ENCODE measurements around the gene TBC1D24. TPM values are rescaled to one million over a fixed set of nuclear protein-coding genes. Genes with fewer than 3 reads are reported as not detected.

The TBC1D24 gene
- total and polyA plus RNA-seq, 9 of the 15 experiments (the other 6 are each of a cell fraction or from before 2014, with no cell fraction given) = 1.7 to 22.6 (median 7.2) TPM

GRCh38 chr16:2513405-2514332 lies 38.7 kb downstream of the TBC1D24 start, which contains the start of gene ATP6V0C (continued):
- TF ChIP-seq, protein P1, sequence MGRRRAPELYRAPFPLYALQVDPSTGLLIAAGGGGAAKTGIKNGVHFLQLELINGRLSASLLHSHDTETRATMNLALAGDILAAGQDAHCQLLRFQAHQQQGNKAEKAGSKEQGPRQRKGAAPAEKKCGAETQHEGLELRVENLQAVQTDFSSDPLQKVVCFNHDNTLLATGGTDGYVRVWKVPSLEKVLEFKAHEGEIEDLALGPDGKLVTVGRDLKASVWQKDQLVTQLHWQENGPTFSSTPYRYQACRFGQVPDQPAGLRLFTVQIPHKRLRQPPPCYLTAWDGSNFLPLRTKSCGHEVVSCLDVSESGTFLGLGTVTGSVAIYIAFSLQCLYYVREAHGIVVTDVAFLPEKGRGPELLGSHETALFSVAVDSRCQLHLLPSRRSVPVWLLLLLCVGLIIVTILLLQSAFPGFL (CRISPR knock-in tag; IDR thresholded peaks at IDR 0.05) = 0 out of 2 replicates have a peak, but pooled peaks have one; percentile 83
- no peak for TF ChIP-seq ZNF778 (CRISPR knock-in tag; IDR thresholded peaks at IDR 0.05)
- TF ChIP-seq, protein P2, sequence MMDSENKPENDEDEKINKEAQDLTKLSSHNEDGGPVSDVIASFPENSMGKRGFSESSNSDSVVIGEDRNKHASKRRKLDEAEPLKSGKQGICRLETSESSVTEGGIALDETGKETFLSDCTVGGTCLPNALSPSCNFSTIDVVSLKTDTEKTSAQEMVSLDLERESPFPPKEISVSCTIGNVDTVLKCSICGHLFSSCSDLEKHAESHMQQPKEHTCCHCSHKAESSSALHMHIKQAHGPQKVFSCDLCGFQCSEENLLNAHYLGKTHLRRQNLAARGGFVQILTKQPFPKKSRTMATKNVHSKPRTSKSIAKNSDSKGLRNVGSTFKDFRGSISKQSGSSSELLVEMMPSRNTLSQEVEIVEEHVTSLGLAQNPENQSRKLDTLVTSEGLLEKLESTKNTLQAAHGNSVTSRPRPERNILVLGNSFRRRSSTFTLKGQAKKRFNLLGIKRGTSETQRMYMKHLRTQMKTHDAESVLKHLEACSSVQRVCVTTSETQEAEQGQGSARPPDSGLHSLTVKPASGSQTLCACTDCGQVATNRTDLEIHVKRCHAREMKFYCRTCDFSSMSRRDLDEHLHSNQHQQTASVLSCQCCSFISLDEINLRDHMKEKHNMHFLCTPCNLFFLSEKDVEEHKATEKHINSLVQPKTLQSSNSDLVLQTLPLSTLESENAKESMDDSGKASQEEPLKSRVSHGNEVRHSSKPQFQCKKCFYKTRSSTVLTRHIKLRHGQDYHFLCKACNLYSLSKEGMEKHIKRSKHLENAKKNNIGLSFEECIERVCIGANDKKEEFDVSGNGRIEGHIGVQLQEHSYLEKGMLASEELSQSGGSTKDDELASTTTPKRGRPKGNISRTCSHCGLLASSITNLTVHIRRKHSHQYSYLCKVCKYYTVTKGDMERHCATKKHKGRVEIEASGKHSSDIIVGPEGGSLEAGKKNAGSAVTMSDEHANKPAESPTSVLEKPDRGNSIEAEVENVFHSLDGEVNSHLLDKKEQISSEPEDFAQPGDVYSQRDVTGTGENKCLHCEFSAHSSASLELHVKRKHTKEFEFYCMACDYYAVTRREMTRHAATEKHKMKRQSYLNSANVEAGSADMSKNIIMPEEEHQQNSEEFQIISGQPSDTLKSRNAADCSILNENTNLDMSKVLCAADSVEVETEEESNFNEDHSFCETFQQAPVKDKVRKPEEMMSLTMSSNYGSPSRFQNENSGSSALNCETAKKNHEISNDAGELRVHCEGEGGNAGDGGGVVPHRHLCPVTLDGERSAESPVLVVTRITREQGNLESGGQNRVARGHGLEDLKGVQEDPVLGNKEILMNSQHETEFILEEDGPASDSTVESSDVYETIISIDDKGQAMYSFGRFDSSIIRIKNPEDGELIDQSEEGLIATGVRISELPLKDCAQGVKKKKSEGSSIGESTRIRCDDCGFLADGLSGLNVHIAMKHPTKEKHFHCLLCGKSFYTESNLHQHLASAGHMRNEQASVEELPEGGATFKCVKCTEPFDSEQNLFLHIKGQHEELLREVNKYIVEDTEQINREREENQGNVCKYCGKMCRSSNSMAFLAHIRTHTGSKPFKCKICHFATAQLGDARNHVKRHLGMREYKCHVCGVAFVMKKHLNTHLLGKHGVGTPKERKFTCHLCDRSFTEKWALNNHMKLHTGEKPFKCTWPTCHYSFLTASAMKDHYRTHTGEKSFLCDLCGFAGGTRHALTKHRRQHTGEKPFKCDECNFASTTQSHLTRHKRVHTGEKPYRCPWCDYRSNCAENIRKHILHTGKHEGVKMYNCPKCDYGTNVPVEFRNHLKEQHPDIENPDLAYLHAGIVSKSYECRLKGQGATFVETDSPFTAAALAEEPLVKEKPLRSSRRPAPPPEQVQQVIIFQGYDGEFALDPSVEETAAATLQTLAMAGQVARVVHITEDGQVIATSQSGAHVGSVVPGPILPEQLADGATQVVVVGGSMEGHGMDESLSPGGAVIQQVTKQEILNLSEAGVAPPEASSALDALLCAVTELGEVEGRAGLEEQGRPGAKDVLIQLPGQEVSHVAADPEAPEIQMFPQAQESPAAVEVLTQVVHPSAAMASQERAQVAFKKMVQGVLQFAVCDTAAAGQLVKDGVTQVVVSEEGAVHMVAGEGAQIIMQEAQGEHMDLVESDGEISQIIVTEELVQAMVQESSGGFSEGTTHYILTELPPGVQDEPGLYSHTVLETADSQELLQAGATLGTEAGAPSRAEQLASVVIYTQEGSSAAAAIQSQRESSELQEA (IDR thresholded peaks at IDR 0.05; ENCODE audit: low read depth) = no peak
- TF ChIP-seq RFX5 (IDR thresholded peaks at IDR 0.05; ENCODE audit: low read depth, low read length) = no peak
- TF ChIP-seq, protein P3, sequence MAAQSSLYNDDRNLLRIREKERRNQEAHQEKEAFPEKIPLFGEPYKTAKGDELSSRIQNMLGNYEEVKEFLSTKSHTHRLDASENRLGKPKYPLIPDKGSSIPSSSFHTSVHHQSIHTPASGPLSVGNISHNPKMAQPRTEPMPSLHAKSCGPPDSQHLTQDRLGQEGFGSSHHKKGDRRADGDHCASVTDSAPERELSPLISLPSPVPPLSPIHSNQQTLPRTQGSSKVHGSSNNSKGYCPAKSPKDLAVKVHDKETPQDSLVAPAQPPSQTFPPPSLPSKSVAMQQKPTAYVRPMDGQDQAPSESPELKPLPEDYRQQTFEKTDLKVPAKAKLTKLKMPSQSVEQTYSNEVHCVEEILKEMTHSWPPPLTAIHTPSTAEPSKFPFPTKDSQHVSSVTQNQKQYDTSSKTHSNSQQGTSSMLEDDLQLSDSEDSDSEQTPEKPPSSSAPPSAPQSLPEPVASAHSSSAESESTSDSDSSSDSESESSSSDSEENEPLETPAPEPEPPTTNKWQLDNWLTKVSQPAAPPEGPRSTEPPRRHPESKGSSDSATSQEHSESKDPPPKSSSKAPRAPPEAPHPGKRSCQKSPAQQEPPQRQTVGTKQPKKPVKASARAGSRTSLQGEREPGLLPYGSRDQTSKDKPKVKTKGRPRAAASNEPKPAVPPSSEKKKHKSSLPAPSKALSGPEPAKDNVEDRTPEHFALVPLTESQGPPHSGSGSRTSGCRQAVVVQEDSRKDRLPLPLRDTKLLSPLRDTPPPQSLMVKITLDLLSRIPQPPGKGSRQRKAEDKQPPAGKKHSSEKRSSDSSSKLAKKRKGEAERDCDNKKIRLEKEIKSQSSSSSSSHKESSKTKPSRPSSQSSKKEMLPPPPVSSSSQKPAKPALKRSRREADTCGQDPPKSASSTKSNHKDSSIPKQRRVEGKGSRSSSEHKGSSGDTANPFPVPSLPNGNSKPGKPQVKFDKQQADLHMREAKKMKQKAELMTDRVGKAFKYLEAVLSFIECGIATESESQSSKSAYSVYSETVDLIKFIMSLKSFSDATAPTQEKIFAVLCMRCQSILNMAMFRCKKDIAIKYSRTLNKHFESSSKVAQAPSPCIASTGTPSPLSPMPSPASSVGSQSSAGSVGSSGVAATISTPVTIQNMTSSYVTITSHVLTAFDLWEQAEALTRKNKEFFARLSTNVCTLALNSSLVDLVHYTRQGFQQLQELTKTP (IDR thresholded peaks at IDR 0.05; ENCODE audit: low read depth in 1 of 2, partially characterized antibody in 2 of 2) = no peak
- TF ChIP-seq MEF2D (tag; conservative IDR thresholded peaks at IDR 0.05; ENCODE audit: low read depth) = no peak
- TF ChIP-seq DPF2 (IDR thresholded peaks at IDR 0.05) = no peak
- no peak for TF ChIP-seq E2F5 (CRISPR knock-in tag; IDR thresholded peaks at IDR 0.05)
- no peak for TF ChIP-seq ETV5 (CRISPR knock-in tag; IDR thresholded peaks at IDR 0.05; ENCODE audit: low read depth)
- TF ChIP-seq PPARD (CRISPR knock-in tag; IDR thresholded peaks at IDR 0.05) = no peak
